Natural killer cell (primary cell): ENCODE measurements around the gene MAMDC4. TPM values are rescaled to one million over a fixed set of nuclear protein-coding genes. Genes with fewer than 3 reads are reported as not detected.
A peak's percentile ranks its signal among the peaks of the same experiment; 100 is the strongest.

Source experiments
- ATAC-seq, 3 donors: fragments of 150-1000 bp in 2 of 3; fragments of 200-7000 bp in 1 of 3; cut with Tn5 transposase; 1 replicate in 1 of 3; 2 replicates in 2 of 3; pipeline ENCODE4 v1.10.0; 2021; ENCODE audit warnings: mild to moderate bottlenecking in 2 of 3, moderate library complexity in 2 of 3
- DNase-seq, 2 donors: peaks; one replicate each; pipeline versions ENCODE4 v3.0.0 to v3.0.0-alpha.2; 2013 to 2021; ENCODE audit warnings: mixed read lengths in 1 of 2
- H3K27ac ChIP-seq: one replicate; pipeline ENCODE4 v1.5.1; 2013; ENCODE audit warnings: mild to moderate bottlenecking, low read length
- H3K27me3 ChIP-seq: one replicate; pipeline ENCODE4 v1.6.1; 2013; ENCODE audit warnings: low read length; ENCODE audit not compliant: control insufficient read depth, insufficient read depth
- H3K36me3 ChIP-seq: one replicate; pipeline ENCODE4 v1.6.1; 2013; ENCODE audit warnings: low read length; ENCODE audit not compliant: control insufficient read depth, insufficient read depth
- H3K4me1 ChIP-seq: one replicate; pipeline ENCODE4 v1.6.1; 2013; ENCODE audit warnings: low read length; ENCODE audit not compliant: control insufficient read depth, insufficient read depth
- H3K4me3 ChIP-seq: one replicate; pipeline ENCODE4 v1.5.1; 2013; ENCODE audit warnings: low read length
- H3K9me3 ChIP-seq: one replicate; pipeline ENCODE4 v1.6.1; 2013; ENCODE audit warnings: low read length; ENCODE audit not compliant: control insufficient read depth, insufficient read depth
- H3K27ac Mint-ChIP-seq, 2 donors: one replicate each; pipeline ENCODE4 v1.8.0; 2022; ENCODE audit warnings: mild to moderate bottlenecking in 2 of 2, mixed read lengths in 2 of 2, moderate library complexity in 1 of 2
- H3K27me3 Mint-ChIP-seq, 2 donors: one replicate each; pipeline ENCODE4 v1.8.0; 2022; ENCODE audit warnings: low read depth in 2 of 2, mixed read lengths in 2 of 2
- H3K36me3 Mint-ChIP-seq: one replicate; pipeline ENCODE4 v1.8.0; 2022; ENCODE audit warnings: mixed read lengths
- H3K4me1 Mint-ChIP-seq, 2 donors: one replicate each; pipeline ENCODE4 v1.8.0; 2022; ENCODE audit warnings: mixed read lengths in 2 of 2
- H3K4me3 Mint-ChIP-seq: one replicate; pipeline ENCODE4 v1.8.0; 2022; ENCODE audit warnings: mild to moderate bottlenecking, moderate library complexity, mixed read lengths
- H3K9me3 Mint-ChIP-seq, 2 donors: one replicate each; pipeline ENCODE4 v1.8.0; 2022; ENCODE audit warnings: mixed read lengths in 2 of 2
- WGBS: methylation state at CpG from one replicate; pipeline ENCODE4 v1.1.7; 2013; ENCODE audit warnings: missing lambda C conversion rate; ENCODE audit not compliant: insufficient coverage; 5-methylcytosine and 5-hydroxymethylcytosine counted together
- intact Hi-C: fragments of 100-400 bp; cut with micrococcal nuclease; formaldehyde crosslinking; loops from one replicate; pipeline ENCODE4 v1.14.2; 2022
- total RNA-seq, 4 donors: library from RNA; stranded (reverse); fragments of 120-200 nt in 1 of 4; gene quantifications; one replicate each; pipeline versions ENCODE4 v1.2.3 to v1.2.4, GENCODE V29; 2013 to 2022
- TF ChIP-seq, protein P1 (sequence below): fragments of 200-600 bp; IDR thresholded peaks from one replicate; pipeline ENCODE4 v1.8.0; 2022; ENCODE audit warnings: antibody characterized with exemption

The MAMDC4 gene
- total RNA-seq, 3 donors from 2014 or later (not counting 1 experiment from before 2014, with no cell fraction given) = 4.6 to 6.5 (median 5.8) TPM

DNA sequence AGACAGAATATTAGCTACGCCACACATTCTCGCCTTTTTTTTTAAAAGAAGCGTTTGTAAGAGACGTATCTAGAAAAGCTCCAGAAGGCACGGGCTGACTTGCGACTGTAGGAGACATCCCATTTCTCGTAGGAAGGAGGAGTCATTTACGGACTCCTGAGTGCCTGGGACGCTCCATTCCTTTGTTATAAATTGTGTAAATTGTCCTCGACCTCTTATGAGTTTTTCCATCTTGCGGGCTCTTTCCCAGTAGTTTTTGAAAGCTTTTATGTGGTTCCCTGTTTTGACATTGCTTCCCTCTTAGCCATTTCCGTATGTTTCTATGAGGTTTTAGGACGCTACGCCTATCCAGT lies 43.4 kb upstream of the MAMDC4 start:
- no peak for ATAC-seq

DNA sequence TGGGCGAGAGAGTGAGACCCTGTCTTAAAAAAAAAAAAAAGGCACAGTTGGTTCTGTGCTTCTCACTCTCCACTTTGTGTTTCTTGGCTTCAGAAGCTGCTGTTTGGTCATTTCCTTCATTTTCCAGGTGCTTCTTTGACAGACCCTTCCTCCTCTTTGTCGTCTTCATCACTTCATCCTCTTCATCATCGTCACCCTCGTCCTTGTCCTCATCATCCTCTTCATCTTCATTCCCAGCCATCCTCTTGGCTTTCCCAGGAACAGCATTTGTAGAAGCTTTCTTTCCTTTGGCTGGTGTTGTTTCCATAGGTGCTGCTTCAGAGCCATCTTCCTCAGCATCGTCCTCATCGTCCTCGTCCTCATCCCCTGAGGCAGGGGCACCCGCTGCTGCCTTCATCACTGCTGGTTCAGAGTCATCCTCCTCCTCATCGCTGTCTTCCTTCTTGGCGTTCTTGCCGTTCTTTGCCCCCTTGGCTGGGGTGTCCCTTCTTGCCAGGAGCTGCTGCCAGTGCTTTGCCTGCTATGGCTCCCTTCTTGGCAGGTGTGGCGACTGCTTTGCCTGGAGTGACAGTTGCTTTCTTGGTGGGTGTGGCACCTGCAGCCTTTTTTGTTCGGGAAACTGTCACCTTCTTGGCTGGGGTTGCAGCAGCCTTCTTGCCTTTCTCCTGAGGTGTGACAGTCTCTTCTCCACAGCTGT lies 37.3 kb upstream of the MAMDC4 start:
- H3K36me3 Mint-ChIP-seq = no peaks in the 10 kb centered on the region
- peak overlapping the region in 1 of 2 donors; percentile 18 for H3K27ac Mint-ChIP-seq
- H3K36me3 ChIP-seq = peaks cover 12% of the 10 kb centered on the region
- H3K4me1 Mint-ChIP-seq = peaks cover 21 to 35% of the 10 kb centered on the region in 2 donors
- H3K27me3 ChIP-seq = no peaks in the 10 kb centered on the region
- TF ChIP-seq, protein P1, sequence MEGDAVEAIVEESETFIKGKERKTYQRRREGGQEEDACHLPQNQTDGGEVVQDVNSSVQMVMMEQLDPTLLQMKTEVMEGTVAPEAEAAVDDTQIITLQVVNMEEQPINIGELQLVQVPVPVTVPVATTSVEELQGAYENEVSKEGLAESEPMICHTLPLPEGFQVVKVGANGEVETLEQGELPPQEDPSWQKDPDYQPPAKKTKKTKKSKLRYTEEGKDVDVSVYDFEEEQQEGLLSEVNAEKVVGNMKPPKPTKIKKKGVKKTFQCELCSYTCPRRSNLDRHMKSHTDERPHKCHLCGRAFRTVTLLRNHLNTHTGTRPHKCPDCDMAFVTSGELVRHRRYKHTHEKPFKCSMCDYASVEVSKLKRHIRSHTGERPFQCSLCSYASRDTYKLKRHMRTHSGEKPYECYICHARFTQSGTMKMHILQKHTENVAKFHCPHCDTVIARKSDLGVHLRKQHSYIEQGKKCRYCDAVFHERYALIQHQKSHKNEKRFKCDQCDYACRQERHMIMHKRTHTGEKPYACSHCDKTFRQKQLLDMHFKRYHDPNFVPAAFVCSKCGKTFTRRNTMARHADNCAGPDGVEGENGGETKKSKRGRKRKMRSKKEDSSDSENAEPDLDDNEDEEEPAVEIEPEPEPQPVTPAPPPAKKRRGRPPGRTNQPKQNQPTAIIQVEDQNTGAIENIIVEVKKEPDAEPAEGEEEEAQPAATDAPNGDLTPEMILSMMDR = no peak
- H3K9me3 ChIP-seq = no peaks in the 10 kb centered on the region
- ATAC-seq (no peak), DNase-seq (no peak)
- peaks cover 0 to 2% of the 10 kb centered on the region in 2 donors for H3K27me3 Mint-ChIP-seq
- H3K4me3 Mint-ChIP-seq = no peak overlapping the region
- no peak overlapping the region for H3K4me3 ChIP-seq
- 97% methylated on average over 13 of the region's 13 CpGs for WGBS
- peaks cover 7% of the 10 kb centered on the region for H3K4me1 ChIP-seq
- intact Hi-C loops = no loop called here
- H3K27ac ChIP-seq = no peak overlapping the region
- no peaks in the 10 kb centered on the region for H3K9me3 Mint-ChIP-seq

More for the DNA sequence above, 43.4 kb upstream of the MAMDC4 start:
- H3K4me3 Mint-ChIP-seq = peak overlapping the region; percentile 91
- Histone ChIP-seq H3K4me1 (peaks cover 36% of the 10 kb centered on the region), H3K4me3 (peak overlapping the region; percentile 12), H3K36me3 (peaks cover 11% of the 10 kb centered on the region), H3K27me3 (no peaks in the 10 kb centered on the region), H3K27ac (no peak overlapping the region), H3K9me3 (no peaks in the 10 kb centered on the region)
- TF ChIP-seq, protein P1 = no peak
- intact Hi-C loops = loop anchor here (5.0 kb wide), 1 partner anchor 34 kb away; the partner anchor contains the start of gene AJM1
- peaks cover 36 to 41% of the 10 kb centered on the region in 2 donors for H3K4me1 Mint-ChIP-seq
- no peaks in the 10 kb centered on the region for H3K27me3 Mint-ChIP-seq
- WGBS = 8% methylated on average over 14 of the region's 14 CpGs
- peak overlapping the region; percentile 73 to 84 for H3K27ac Mint-ChIP-seq
- H3K36me3 Mint-ChIP-seq = no peaks in the 10 kb centered on the region
- DNase-seq = peak in 1 of 2 donors; percentile 28
- H3K9me3 Mint-ChIP-seq = no peaks in the 10 kb centered on the region

DNA sequence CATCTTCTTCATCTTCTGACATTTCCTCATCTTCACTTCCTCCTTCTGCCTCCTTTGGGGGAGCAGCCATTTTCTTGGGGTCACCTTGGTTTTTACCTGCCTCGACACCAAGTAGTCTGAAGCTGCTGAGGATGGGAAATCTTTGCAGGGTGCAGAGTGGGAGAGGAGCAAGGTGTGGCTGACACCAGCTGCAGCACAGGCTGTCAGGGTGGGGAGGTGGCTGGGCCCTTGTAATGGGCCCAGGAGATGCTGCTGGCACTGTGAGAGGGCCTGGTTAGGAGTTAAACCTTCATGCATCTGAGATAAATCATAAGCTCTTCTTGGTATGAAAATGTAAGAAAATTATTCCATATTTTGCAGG lies 36.7 kb upstream of the MAMDC4 start:
- Mint-ChIP-seq H3K4me3 (no peak overlapping the region), H3K36me3 (no peaks in the 10 kb centered on the region), H3K9me3 (no peaks in the 10 kb centered on the region), H3K4me1 (peaks cover 17 to 36% of the 10 kb centered on the region in 2 donors), H3K27ac (no peak overlapping the region), H3K27me3 (peaks cover 0 to 2% of the 10 kb centered on the region in 2 donors)
- TF ChIP-seq, protein P1 = no peak
- 25% methylated on average over 1 of the region's 1 CpG for whole genome bisulfite sequencing
- peaks cover 12% of the 10 kb centered on the region for H3K36me3 ChIP-seq
- ATAC-seq (no peak), DNase-seq (no peak)
- no peaks in the 10 kb centered on the region for H3K27me3 ChIP-seq
- intact Hi-C loops = no loop called here
- H3K27ac ChIP-seq = no peak overlapping the region
- H3K4me3 ChIP-seq = no peak overlapping the region
- H3K4me1 ChIP-seq = peaks cover 5% of the 10 kb centered on the region
- H3K9me3 ChIP-seq = no peaks in the 10 kb centered on the region
